ENCODE results near the gene RICTOR.

RICTOR gene

DNA sequence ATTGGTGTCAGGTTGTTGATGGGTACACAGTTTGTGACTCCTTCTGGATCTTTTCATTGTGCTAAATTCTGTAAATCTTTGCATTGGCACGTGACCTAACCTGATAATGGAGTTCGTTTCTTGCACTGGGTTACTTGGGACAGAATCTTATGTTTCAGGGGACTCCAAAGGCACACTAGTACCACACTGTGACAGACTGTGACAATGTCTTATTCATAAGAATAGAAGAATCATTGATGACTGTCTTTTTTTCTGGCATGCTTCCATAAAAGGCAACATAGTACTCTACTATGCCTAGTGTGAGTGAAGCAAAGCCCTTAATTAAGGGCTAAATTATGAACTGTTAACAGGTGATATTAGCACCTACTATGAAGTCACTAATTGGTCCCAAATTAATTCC is 35.4 kb upstream of the RICTOR start:
- TF ChIP-seq GATA2 (IDR thresholded peaks at IDR 0.05; ENCODE audit: low read depth, low read length) (no peak), GATA3 (IDR thresholded peaks at IDR 0.05; ENCODE audit: low read depth, low read length) (no peak)

DNA sequence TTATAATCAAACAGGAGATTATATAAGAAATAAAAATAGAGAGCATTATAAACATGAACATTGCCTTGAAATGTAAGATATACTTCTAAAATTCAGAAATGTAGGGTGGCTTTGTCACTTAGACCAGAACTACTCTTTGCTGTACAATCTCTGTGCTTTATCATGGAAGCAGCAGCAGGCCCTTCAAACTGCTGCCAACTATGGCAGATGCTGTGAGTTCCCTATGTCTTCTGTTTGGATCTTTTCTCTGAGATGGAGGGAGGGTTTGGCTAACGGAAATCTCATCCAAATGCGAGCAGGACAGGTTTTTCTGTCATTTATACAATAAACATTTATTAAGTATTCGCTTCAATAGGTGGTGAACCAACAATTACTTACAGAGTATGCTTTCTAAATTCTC is 34.8 kb upstream of the RICTOR start:
- TF ChIP-seq GATA2 (IDR thresholded peaks at IDR 0.05; ENCODE audit: low read depth, low read length) (no peak), GATA3 (IDR thresholded peaks at IDR 0.05; ENCODE audit: low read depth, low read length) (no peak)

GRCh38 chr5:39107350-39107749 is 33.2 kb upstream of the RICTOR start:
- TF ChIP-seq GATA2 (IDR thresholded peaks at IDR 0.05; ENCODE audit: low read depth, low read length) (no peak), GATA3 (IDR thresholded peaks at IDR 0.05; ENCODE audit: low read depth, low read length) (no peak)

DNA sequence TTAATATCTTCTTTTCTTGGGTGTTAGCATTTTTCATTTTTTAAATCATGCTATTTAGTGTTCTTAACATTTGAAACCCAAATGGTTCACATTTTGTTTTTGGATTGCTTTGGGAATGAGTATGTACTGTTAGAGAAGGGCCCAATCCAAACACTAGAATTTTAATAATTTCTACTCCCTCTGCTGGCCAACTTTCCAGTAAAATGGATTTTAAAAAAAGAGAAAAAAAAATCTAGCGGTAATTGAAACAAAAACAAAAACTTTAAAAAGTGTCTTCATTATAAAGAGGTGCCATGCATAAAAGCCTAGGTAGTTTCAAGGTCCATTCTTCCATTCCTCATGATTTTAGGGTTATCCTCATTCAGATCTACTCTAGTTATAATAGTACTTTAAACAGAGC is 32.1 kb upstream of the RICTOR start:
- TF ChIP-seq GATA3 (IDR thresholded peaks at IDR 0.05; ENCODE audit: low read depth, low read length) (no peak), GATA2 (IDR thresholded peaks at IDR 0.05; ENCODE audit: low read depth, low read length) (no peak)

- TF ChIP-seq GATA3 (IDR thresholded peaks at IDR 0.05; ENCODE audit: low read depth, low read length) (no peak), GATA2 (IDR thresholded peaks at IDR 0.05; ENCODE audit: low read depth, low read length) (no peak)
These were observed 30.0 kb upstream of the RICTOR start for GRCh38 chr5:39104221-39104620.

DNA sequence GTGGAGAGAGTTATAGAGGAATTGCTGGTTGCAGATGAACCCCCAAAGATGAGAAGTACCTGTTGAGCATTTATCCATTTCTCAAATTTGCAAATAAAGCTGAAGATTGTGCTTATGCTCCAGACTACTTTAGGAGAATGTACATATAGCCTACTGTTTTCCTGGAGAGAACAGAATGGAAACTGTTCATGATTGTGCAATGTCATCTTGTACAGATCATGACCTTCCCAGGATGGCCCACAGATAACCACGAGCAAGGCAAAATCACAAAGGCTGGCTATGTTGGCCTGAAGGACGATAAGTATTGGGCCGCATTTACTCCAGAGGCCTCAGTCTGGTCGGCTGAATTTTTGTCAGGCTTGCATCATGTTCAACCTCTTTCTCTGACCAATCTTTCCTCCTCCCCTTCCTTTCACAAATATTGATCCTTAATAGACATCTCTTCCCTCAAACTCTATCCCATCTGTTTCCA is 28.5 kb upstream of the RICTOR start:
- TF ChIP-seq GATA2 (IDR thresholded peaks at IDR 0.05; ENCODE audit: low read depth, low read length) (no peak), GATA3 (IDR thresholded peaks at IDR 0.05; ENCODE audit: low read depth, low read length) (no peak)

DNA sequence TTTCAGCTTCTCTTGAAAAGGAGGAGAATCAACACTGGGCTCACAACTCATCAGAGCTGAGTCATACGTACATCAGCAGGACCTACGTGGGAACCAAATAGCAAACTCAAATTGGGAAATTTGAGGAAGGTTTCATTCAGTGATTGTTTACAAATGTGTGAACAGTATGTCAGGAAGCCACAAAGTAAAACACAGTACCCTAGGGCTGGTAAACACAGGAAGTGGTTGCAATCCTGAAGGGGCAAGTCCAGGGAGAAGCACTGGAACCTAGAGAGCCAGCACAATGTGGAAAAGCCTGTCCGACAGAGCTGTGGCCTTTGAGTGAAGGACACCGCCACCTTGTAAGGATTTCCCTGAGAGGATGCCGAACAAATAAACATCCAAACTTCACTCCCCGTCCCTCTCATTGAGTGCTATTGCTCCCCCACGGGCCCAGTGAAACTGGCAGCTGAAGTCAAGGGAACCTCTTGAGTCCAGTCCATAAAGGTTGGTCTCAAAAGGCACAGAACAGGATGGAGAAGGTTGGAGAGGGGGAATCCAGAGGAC is 26.7 kb upstream of the RICTOR start:
- no peak for TF ChIP-seq GATA3 (IDR thresholded peaks at IDR 0.05; ENCODE audit: low read depth, low read length)
- no peak for TF ChIP-seq GATA2 (IDR thresholded peaks at IDR 0.05; ENCODE audit: low read depth, low read length)

- TF ChIP-seq GATA2 (IDR thresholded peaks at IDR 0.05; ENCODE audit: low read depth, low read length) (no peak), GATA3 (IDR thresholded peaks at IDR 0.05; ENCODE audit: low read depth, low read length) (no peak)
These were observed 26.2 kb upstream of the RICTOR start for GRCh38 chr5:39100301-39100850.

DNA sequence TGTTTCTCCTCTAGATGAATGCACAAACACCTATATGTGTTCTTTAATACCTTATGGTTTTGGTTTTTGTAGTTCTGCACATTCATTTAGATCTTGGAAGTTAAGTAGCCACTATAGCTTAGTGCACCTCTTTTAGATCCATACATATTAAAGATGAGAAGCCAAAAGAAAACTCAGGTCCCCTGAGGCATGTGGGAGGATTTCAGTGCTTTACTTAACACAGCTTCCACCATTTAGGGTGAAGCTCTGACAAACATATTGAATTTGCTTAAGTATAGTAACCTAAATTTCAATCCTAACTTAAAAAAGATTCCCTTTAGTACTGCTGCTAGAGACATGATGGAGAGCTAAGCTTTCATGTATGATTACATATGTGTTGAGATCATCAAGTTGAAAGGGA is 25.6 kb upstream of the RICTOR start:
- TF ChIP-seq GATA2 (IDR thresholded peaks at IDR 0.05; ENCODE audit: low read depth, low read length) (no peak), GATA3 (IDR thresholded peaks at IDR 0.05; ENCODE audit: low read depth, low read length) (no peak)

DNA sequence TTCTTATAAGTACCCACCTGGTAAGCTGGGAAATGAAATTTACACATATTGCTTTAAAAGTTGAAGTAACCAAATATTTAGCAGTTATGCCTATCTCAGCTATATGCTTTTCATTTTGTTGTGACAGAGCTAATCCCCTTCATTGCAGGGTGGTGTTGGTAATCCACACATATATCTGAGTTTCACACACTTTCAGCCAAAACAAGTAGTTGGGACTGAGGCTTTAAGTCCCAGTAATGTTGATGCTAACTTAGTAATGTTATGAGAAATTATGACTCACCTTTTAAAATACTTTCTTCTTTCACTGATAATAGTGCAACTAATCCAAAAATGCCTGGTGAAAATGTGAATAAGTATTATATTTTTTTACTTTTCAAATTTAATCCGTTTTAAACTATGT is 19.2 kb upstream of the RICTOR start:
- TF ChIP-seq GATA2 (IDR thresholded peaks at IDR 0.05; ENCODE audit: low read depth, low read length) (no peak), GATA3 (IDR thresholded peaks at IDR 0.05; ENCODE audit: low read depth, low read length) (no peak)

GRCh38 chr5:39092581-39093351 is 18.6 kb upstream of the RICTOR start:
- TF ChIP-seq GATA3 (IDR thresholded peaks at IDR 0.05; ENCODE audit: low read depth, low read length), result no peak
- no peak for TF ChIP-seq GATA2 (IDR thresholded peaks at IDR 0.05; ENCODE audit: low read depth, low read length)

GRCh38 chr5:39091940-39092580 is 17.9 kb upstream of the RICTOR start:
- TF ChIP-seq GATA3 (IDR thresholded peaks at IDR 0.05; ENCODE audit: low read depth, low read length) (no peak), GATA2 (IDR thresholded peaks at IDR 0.05; ENCODE audit: low read depth, low read length) (no peak)

DNA sequence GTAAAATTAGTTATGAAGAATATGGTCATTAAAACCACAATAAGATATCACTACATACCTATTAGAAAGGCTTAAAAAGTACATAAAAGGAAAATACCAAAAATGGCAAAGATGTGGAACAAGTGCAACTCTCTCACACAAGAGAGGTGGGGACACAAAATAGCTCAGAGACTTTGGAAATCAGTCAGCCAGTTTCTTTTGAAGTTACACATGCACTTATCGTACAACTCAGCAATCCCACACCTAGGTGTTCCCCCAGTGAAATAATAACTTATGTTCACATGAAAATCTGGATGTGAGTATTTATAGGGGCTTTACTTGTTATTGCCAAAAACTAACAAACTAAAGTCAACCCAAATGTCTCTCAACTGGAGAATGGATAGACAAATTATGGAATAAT is 9.8 kb upstream of the RICTOR start:
- TF ChIP-seq GATA3 (IDR thresholded peaks at IDR 0.05; ENCODE audit: low read depth, low read length) (no peak), GATA2 (IDR thresholded peaks at IDR 0.05; ENCODE audit: low read depth, low read length) (no peak)

- no peak for TF ChIP-seq GATA3 (IDR thresholded peaks at IDR 0.05; ENCODE audit: low read depth, low read length)
- TF ChIP-seq GATA2 (IDR thresholded peaks at IDR 0.05; ENCODE audit: low read depth, low read length), result no peak
These were observed 8.8 kb upstream of the RICTOR start for GRCh38 chr5:39082995-39083394.
